RCC 7860 (cell line): ENCODE results near the gene IFITM10.

Experiments
- DNase-seq: peaks from one replicate; pipeline ENCODE4 v3.0.0-alpha.2; 2015; ENCODE audit warnings: low spot score
- FAIRE-seq: peaks from 2 replicates; lab custom pipeline; 2012; peaks lifted over from hg19 to GRCh38; lab: Jason Lieb, UNC

IFITM10 gene

DNA sequence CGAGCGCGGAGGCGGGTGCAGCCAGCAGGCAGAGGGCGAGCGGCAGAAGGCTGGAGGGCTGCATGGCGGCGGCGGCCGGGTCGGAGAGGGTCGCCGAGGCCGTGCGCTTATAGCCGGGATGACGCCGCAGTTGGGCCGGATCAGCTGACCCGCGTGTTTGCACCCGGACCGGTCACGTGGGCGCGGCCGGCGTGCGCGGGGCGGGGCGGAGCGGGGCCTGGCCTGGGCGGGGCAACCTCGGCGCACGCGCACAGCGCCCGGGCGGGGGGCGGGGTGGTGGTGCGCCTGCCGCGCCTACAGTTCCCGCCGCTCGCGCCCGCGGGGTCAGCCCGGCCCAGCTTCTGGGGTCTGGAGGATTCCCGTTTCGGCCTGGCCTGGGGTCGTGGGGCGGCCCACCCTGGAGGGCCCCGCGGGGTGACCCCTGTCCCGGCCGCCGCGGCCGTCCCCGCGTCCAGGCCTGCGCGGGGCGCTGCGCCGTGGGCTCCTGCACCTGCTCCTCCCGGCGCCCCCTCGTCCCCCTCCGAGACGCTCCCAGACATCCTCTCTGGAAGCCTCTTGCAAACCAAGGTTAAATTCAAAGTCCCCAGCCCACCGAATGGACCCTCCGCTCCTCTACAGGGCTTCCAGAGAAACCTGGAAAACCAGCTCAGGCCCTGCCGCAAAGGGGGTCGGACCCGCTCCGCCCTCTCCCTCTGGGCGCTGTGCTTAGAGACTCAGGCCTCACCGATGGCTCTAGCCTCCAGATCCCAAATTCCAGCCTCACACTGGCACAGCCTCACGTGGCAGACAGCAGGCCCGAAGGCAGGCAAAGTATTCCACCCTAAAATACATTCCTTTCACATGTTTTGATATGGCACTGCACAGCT is 13.6 kb upstream of the IFITM10 start, which contains the start of gene CTSD:
Gene CTSD (minus strand): TSS at position 132 of the 866 bp plus-strand sequence. CDS start 68 bp downstream, at position 64.
- DNase-seq, result peak; percentile 62
- no peak for FAIRE-seq

GRCh38 chr11:1763336-1763795 is 13.0 kb upstream of the IFITM10 start:
- FAIRE-seq (no peak), DNase-seq (no peak)

GRCh38 chr11:1762537-1763302 is 12.3 kb upstream of the IFITM10 start:
- peak; percentile 81 for FAIRE-seq
- peak; percentile 82 for DNase-seq

DNA sequence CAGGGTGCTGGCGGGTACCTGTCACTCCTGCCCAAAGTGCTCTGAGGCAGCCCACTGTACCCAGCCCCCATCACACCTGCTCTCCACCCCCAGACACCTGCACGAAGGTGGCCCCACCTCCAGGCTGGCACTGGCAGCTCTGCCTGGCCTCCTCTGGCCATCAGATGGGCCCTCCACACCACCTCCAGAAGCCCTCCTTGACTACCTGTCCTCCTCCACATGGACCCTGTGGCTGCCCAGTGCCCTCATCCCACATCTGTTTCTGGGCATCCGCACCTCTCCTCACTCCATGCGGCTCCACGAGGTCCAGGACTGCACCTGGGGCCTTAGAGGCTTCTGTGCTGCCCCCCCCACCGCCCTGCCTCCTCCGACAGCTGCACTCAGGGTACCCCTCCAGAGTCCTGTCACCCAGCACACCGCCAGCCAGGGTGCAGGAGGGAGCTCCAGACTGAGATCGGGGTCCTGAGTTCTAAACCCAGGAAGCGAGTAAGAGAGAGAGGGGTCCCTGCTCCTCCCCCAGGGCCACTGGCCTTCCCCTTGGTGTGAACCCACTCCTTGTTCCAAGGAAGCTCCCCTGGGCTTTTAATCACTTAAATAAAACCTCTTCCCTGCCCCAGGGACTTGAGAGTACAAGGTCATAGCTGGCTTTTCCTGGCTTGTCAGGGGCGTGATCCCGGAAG is 11.6 kb upstream of the IFITM10 start:
- no peak for DNase-seq
- FAIRE-seq, result no peak

- no peak for FAIRE-seq
- DNase-seq, result no peak
Observed at GRCh38 chr11:1761110-1761856, 10.9 kb upstream of the IFITM10 start.

DNA sequence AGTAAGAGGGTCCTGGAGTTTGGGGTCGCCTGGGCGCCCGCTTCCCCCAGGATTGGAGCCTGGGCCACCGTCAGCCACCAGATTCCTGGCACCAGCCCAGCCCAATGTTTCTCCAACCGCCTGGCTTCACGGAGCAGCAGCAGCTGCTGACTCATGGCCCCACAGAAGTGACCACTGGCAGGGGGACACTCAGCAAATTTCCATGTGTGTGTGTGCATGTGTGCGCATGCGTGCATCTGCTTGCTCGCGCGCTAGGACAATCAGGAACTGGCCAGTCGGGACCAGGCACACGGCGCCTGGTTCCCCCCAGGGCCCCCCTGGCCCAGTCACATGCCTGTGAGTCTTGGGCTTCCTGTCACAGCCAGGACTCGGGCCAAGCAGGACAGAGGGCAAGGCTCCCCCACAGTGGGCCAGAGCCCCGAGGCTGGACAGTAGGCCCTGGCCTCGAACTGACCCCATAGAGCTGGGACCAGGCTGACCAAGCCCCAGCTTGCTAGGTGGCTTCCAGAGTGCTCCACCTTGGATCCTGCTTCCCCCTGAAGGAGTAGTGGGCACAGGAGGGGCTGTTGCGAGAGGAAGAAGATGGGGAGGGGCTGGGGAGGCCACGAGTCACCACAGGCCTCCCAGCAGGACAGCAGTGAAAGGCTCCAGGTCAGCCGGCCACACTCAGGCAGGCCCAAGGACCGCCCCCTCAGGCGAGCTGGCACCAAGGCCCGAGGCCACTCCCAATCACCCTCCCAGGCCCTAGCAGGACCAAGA is 10.1 kb upstream of the IFITM10 start:
- peak; percentile 98 for DNase-seq
- FAIRE-seq, result peak; percentile 90

- DNase-seq, result no peak
- FAIRE-seq, result no peak
Observed at GRCh38 chr11:1759851-1760220, 9.4 kb upstream of the IFITM10 start.

DNA sequence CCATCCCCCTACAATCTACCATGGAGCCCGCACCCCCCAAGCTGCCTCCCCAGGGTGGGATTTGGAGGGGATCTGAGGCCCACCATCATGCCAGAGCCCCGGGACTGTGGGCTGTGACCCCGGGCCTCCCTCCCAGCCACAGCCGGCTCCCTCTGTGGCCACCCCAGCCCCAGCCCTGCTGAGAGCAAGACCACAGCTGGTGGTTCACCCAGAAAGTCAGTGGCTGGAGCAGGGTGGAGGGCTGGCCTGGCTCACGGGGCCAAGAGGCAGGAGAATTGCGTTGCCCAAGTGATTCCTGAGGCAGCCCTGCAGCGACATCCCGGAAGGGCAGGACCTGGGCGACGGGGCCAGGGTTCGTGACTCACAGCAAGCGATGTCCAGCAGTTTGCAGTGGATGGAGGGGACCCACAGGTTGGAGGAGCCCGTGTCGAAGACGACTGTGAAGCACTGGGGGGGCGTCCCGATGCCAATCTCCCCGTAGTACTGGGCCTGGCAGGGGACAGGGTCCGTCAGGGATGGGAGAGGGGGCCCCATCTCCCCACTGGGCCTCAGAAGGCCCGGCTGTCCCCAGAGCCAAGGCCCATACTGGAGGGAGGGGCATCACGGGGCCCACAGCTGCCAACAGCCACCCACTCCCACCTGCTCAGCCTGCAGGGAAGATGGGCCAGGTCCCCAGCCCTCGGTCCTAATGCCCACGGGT is 8.9 kb upstream of the IFITM10 start:
- FAIRE-seq (no peak), DNase-seq (no peak)

DNA sequence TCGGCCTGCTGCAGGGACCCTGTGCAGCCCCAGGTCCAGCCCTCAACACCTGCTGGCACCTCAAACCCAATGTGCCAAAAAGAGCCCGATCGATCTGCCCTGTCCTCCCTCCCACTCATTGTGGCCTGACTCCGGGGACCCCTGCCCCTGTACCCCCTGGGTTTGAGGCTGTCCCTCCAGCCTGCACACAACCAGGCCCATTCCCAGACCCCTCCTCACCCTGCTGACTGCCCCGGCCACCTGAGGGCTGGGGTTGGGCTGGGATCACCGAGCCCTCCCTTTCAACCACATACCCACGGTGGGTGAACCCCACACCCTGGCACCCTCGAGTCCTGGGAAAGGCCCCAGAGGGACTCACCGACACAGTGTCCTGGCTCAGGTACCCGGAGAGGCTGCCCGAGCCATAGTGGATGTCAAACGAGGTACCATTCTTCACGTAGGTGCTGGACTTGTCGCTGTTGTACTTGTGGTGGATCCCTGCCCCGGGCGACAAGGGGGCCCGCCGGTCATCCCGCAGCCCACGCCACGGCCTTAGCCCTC is 8.3 kb upstream of the IFITM10 start:
- DNase-seq (no peak), FAIRE-seq (no peak)

- FAIRE-seq (no peak), DNase-seq (no peak)
Observed at GRCh38 chr11:1757861-1758610, 7.6 kb upstream of the IFITM10 start.

GRCh38 chr11:1756791-1757771 is 6.7 kb upstream of the IFITM10 start:
- DNase-seq (no peak), FAIRE-seq (no peak)

DNA sequence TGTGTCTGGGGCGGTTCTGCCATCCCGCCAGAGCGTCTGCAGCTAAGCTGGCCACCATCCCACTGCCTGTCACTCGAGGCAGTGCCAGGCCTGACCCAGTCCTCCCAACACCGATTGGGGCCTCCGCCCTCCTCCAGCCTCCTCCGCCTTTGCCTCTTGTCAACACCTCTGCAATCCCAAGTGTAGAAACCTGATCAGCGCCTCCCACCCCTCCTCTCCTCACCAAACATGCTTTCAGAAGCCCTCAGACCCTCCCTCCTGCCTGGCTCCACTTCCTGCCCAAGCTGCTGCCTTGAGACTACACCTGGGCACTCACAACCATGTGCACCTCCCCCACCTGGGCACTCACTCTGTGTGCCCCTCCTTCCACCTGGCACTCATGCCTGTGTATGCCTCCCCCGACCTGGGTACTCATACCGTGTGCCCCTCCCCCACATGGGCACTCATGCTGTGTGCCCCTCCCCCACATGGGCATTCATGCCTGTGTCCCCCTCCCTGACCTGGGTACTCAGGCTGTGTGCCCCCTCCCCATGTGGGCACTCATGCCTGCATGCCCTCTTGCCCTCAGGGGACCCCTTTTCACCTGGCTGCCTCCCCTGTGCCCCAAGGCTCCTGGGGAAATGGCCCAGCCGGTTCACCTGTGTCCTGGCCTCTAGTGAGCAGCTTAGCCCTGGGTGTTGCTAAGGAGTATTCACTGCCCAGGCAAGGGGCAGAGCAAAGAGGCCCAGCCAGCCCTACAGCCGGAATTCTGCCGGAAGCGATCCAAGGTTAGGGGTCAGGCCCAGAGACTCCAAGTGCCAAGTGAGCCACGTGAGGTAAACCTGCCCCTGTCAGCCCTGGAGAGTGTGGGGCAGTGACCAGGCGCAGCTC is 5.5 kb upstream of the IFITM10 start:
- FAIRE-seq (no peak), DNase-seq (no peak)

GRCh38 chr11:1755344-1755691 is 4.9 kb upstream of the IFITM10 start:
- DNase-seq (no peak), FAIRE-seq (no peak)

GRCh38 chr11:1754376-1755150 is 4.2 kb upstream of the IFITM10 start:
- DNase-seq, result no peak
- FAIRE-seq, result no peak

DNA sequence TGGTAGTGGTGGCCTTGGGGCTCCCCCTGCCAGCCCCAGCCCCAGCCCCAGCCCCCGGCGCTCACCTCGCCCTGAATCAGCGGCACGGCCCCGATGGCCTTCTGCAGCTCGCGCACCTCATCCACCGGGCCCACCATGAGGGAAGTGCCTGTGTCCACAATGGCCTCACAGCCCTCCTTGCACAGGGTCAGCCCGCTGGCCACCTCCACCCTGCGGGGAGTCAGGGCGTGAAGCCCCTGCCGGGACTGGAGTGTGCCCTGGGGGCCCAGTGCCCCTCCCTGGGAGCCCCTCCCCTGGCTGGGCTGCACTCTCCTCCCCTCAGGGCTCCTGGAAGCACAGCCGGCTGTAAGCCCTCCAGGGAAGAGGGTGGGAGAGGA is 3.5 kb upstream of the IFITM10 start:
- no peak for DNase-seq
- FAIRE-seq, result no peak
